H1 (cell line): ENCODE data around the gene EEF1A2. TPM values are rescaled to one million over a fixed set of nuclear protein-coding genes. Genes with fewer than 3 reads are reported as not detected.

Experiments
- CBX8 ChIP-seq: fragments of 300-800, 300-1000 bp; sonication (generic); IDR thresholded peaks from 2 replicates; pipeline ENCODE4 v1.7.1; 2016; ENCODE audit warnings: low read depth, low read length, borderline replicate concordance
- CEBPB ChIP-seq: IDR thresholded peaks from 2 replicates; pipeline ENCODE4 v1.6.1; 2012; ENCODE audit warnings: low read depth, low read length
- JUN ChIP-seq: IDR thresholded peaks from 2 replicates; pipeline ENCODE4 v1.6.1; 2011; ENCODE audit warnings: low read depth, mild to moderate bottlenecking, improper control_type of control experiment, low read length
- RNF2 ChIP-seq: fragments of 200-900, 300-1000 bp; sonication (generic); IDR thresholded peaks from 2 replicates; pipeline ENCODE4 v1.7.1; 2016; ENCODE audit warnings: borderline replicate concordance, low read depth, mild to moderate bottlenecking, antibody characterized with exemption, low read length; ENCODE audit not compliant: poor library complexity, severe bottlenecking; ENCODE audit errors: missing control alignments
- polyA plus RNA-seq, 7 experiments: library from polyadenylated mRNA; depleted of rRNA in 3 of 7; stranded (reverse) in 5 of 7; unstranded in 2 of 7; fragments of >200 nt in 5 of 7; fragments of 200-250 nt in 2 of 7; gene quantifications; 1 replicate in 5 of 7; 2 replicates in 1 of 7; 4 replicates in 1 of 7; pipeline versions ENCODE4 v1.2.1 to v1.2.3, GENCODE V29; 2011 to 2013; ENCODE audit warnings: missing spikeins in 2 of 7, mixed read lengths in 2 of 7
- total RNA-seq: library from RNA; stranded (reverse); fragmentation: NEBNext Ultra II Directional; extraction: Animal tissue kit (Norgen Biotek cat#: 25700); gene quantifications from 2 replicates; pipeline ENCODE4 v1.2.1, GENCODE V29; 2021

EEF1A2 gene
- total and polyA plus RNA-seq, 2 of the 8 experiments (the other 6 are each of a cell fraction or from before 2014, with no cell fraction given), result 7.4 to 25.8 TPM

GRCh38 chr20:63545814-63546213 is 46.9 kb upstream of the EEF1A2 start (continued):
- TF ChIP-seq CBX8 (no peak), RNF2 (no peak), CEBPB (no peak), JUN (no peak)
